Tibial artery (tissue), 4 donors: ENCODE measurements around the gene MARVELD3.
"Not testable (repeated sequence)": the region's sequence is repeated elsewhere in the genome, so short reads cannot be mapped to it uniquely, and the experiment has no call there.

Experiments
- DNase-seq, 2 donors: peaks; one replicate each; pipeline ENCODE4 v3.0.0-alpha.2; 2019
- H3K27ac ChIP-seq, 2 donors: fragments of 200-600 bp; sonication (generic) in 1 of 2; 1 replicate in 1 of 2; 2 replicates in 1 of 2; pipeline ENCODE4 v1.5.1; 2018 to 2019; ENCODE audit warnings: mild to moderate bottlenecking in 1 of 2
- H3K27me3 ChIP-seq, 2 donors: fragments of 200-600 bp; sonication (generic) in 1 of 2; one replicate each; pipeline versions ENCODE4 v1.5.1 to v1.6.0; 2016 to 2019
- H3K36me3 ChIP-seq, 3 donors: fragments of 200-600 bp; sonication (generic) in 2 of 3; one replicate each; pipeline ENCODE4 v1.5.1; 2016 to 2019; ENCODE audit warnings: mild to moderate bottlenecking in 2 of 3
- H3K4me1 ChIP-seq, 4 donors: fragments of 200-600 bp; sonication (generic) in 2 of 4; 1 replicate in 3 of 4; 2 replicates in 1 of 4; pipeline ENCODE4 v1.5.1; 2016 to 2019
- H3K4me3 ChIP-seq, 2 donors: fragments of 200-600 bp; sonication (generic) in 1 of 2; 1 replicate in 1 of 2; 2 replicates in 1 of 2; pipeline ENCODE4 v1.5.1; 2018 to 2019; ENCODE audit warnings: mild to moderate bottlenecking in 2 of 2
- H3K9me3 ChIP-seq, 3 donors: fragments of 200-600 bp; sonication (generic) in 1 of 3; one replicate each; pipeline ENCODE4 v1.5.1; 2016 to 2019
- intact Hi-C: fragments of 100-400 bp; cut with DNase I; formaldehyde crosslinking; loops from one replicate; pipeline ENCODE4 v1.15.0; 2023; ENCODE audit warnings: low total_unique reads
- TF ChIP-seq, protein P1 (sequence below), 2 experiments: fragments of 200-600 bp in 1 of 2; fragments of 450-650 bp in 1 of 2; IDR thresholded peaks; one replicate each; pipeline ENCODE4 v1.5.1; 2017 to 2019; ENCODE audit warnings: antibody characterized with exemption in 2 of 2, mild to moderate bottlenecking in 1 of 2, moderate library complexity in 1 of 2

The MARVELD3 gene

DNA sequence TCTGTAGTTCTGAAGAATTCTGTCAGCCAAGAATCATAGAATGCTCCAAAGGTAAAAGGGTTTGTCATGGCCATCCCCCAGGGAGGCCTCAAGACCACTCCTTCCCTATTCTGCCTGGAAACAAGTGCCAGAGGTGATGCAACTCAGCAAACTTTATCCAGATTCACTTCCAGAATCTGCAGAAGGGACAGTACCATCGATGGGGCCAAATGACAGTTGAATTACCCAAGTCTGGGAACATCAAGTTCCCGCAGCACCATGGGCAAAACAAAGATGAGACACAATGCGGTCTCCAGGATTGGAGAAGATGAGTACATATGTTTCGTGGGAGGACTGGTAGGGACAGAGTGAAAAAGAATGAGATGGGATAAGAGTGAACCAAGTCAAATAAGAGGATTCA lies 35.4 kb upstream of the MARVELD3 start:
- DNase-seq, result no peak
- H3K4me3 ChIP-seq, result no peak overlapping the region
- no peaks in the 10 kb centered on the region for H3K27me3 ChIP-seq
- no peaks in the 10 kb centered on the region for H3K9me3 ChIP-seq
- TF ChIP-seq, protein P1, sequence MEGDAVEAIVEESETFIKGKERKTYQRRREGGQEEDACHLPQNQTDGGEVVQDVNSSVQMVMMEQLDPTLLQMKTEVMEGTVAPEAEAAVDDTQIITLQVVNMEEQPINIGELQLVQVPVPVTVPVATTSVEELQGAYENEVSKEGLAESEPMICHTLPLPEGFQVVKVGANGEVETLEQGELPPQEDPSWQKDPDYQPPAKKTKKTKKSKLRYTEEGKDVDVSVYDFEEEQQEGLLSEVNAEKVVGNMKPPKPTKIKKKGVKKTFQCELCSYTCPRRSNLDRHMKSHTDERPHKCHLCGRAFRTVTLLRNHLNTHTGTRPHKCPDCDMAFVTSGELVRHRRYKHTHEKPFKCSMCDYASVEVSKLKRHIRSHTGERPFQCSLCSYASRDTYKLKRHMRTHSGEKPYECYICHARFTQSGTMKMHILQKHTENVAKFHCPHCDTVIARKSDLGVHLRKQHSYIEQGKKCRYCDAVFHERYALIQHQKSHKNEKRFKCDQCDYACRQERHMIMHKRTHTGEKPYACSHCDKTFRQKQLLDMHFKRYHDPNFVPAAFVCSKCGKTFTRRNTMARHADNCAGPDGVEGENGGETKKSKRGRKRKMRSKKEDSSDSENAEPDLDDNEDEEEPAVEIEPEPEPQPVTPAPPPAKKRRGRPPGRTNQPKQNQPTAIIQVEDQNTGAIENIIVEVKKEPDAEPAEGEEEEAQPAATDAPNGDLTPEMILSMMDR (IDR thresholded peaks at IDR 0.05), result no peak
- intact Hi-C loops, result no loop called here
- no peak overlapping the region for H3K27ac ChIP-seq
- H3K36me3 ChIP-seq, result no peaks in the 10 kb centered on the region
- H3K4me1 ChIP-seq, result no peaks in the 10 kb centered on the region

DNA sequence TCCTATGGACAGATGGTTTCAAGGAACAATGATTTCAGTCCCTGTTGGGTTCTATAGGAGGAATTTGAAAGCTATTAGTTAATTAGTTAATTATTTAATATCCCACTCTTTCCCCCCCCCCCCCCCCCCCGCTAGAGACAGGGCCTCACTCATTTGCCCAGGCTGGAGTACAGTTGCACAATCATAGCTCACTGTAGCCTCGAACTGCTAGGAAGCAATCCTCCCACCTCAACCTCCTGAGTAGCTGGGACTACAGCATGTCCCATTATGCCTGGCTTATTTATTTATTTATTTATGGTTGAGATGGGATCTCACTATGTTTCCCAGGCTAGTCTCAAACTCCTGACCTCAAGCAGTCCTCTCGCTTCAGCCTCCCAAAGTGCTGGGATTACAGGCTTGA lies 34.1 kb upstream of the MARVELD3 start:
- no peak for DNase-seq
- no peaks in the 10 kb centered on the region for H3K9me3 ChIP-seq
- no peak overlapping the region for H3K27ac ChIP-seq
- no peaks in the 10 kb centered on the region for H3K4me1 ChIP-seq
- intact Hi-C loops, result no loop called here
- no peaks in the 10 kb centered on the region for H3K36me3 ChIP-seq
- TF ChIP-seq, protein P1 (IDR thresholded peaks at IDR 0.05), result no peak
- H3K4me3 ChIP-seq, result no peak overlapping the region
- H3K27me3 ChIP-seq, result no peaks in the 10 kb centered on the region

DNA sequence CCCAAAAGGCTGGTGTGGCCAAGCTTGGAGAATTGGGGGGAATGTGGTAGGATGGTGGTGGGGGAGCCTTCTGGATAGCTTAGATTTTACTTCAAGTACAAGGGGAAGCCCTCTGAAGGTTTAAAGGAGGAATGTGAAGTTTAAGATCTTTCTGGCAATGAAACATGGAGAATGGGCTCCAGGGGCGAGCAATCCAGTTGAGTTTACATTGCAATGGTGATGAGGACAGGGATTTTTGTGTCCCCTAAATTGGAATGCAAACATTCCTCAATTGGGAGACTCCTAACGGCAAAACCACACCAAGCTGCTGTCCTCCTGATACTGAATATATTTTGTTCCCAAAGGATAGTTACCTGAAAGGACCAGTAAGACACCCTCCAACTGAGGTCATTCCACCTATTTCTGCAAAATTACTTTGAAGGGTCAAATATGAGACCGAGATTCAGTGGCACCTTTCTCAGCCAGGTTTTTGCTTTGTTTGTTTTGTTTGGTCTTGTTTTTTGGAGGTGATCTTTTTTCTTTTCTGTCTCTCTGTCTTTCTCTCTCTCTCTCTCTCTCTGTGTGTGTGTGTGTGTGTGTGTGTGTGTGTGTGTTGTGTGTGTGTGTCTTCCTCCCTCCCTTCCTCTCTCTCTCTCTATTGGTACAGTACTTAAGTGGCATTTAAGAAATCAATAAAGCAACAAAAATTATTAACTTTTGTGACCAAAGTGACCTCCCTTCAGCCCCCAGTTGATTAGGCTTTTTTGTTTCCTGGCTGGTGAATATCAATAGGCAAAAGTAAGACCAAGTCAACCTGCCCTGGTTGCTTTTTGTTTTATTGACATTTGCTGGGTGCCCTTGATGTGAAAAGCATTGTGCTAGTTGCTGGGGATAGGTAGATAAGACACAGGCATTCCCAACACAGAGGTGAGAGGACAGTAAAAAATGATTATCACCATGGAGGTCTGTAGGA lies 32.7 kb upstream of the MARVELD3 start:
- no peaks in the 10 kb centered on the region for H3K36me3 ChIP-seq
- H3K4me1 ChIP-seq, result no peaks in the 10 kb centered on the region
- H3K27ac ChIP-seq, result no peak overlapping the region
- TF ChIP-seq, protein P1 (IDR thresholded peaks at IDR 0.05), result no peak
- H3K9me3 ChIP-seq, result no peaks in the 10 kb centered on the region
- H3K27me3 ChIP-seq, result no peaks in the 10 kb centered on the region
- DNase-seq, result no peak
- intact Hi-C loops, result no loop called here
- no peak overlapping the region for H3K4me3 ChIP-seq

DNA sequence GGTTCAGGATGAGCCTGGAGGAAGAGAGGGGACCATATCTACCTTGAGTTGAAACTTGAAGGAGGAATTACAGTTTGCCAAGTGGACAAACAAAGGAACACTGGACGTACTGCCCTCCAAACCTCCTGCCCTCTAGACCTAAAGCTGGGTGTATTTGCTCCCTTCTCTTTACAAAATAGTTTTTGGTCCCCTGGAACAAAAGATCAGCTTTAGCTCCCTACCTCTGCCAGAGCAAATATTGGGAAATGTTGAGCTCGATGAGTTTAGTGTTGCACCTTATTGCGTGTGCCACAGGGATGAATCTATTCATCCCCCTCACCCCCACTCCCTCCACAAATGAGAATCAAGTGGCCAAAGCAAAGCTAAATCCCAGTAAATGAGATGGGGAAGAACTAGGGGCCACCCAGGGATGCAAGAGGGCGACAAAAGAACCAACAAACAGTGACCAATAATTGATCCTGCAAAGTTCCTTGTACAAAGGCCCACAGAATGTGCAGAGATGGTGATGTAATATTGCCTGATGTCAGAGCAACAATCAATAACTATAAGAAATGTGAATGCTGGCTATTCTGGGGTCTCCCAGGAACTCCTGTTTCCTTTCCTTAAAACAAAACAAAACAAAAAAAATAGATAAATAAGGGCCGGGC lies 31.9 kb upstream of the MARVELD3 start:
- TF ChIP-seq, protein P1 (IDR thresholded peaks at IDR 0.05), result no peak
- no peaks in the 10 kb centered on the region for H3K4me1 ChIP-seq
- no peaks in the 10 kb centered on the region for H3K36me3 ChIP-seq
- no peaks in the 10 kb centered on the region for H3K9me3 ChIP-seq
- intact Hi-C loops, result no loop called here
- no peak overlapping the region for H3K4me3 ChIP-seq
- no peak for DNase-seq
- H3K27ac ChIP-seq, result no peak overlapping the region
- no peaks in the 10 kb centered on the region for H3K27me3 ChIP-seq

DNA sequence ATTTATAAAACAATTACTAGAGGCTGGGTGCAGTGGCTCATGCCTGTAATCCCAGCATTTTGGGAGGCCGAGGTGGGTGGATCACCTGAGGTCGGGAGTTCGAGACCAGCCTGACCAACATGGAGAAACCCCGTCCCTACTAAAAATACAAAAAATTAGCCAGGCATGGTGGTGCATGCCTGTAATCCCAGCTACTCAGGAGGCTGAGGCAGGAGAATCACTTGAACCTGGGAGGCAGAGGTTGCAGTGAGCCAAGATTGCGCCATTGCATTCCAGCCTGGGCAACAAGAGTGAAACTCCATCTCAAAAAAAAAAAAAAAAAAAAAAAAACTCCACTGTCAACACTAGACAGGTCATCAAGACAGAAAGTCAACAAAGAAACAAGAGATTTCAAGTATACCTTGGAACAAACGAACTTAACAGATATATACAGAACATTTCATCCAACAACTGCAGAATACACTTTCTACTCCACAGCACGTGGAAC lies 30.6 kb upstream of the MARVELD3 start:
- H3K4me1 ChIP-seq, H3K27ac ChIP-seq, H3K4me3 ChIP-seq, intact Hi-C loops, H3K27me3 ChIP-seq, H3K9me3 ChIP-seq, DNase-seq, H3K36me3 ChIP-seq: not testable (repeated sequence)

DNA sequence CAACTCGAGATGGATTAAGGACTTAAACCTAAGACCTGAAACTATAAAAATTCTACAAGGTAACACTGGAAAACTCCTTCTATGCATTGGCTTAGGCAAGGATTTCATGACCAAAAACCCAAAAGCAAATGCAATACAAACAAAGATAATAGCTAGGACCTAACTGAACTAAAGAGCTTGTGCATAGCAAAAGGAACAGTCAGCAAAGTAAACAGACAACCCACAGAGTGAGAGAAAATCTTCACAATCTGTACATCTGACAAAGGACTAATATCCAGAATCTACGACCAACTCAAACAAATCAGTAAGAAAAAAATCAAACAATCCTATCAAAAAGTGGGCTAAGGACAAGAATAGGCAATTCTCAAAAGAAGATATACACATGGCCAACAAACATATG lies 27.6 kb upstream of the MARVELD3 start:
- H3K4me1 ChIP-seq, H3K9me3 ChIP-seq, DNase-seq, H3K4me3 ChIP-seq, H3K36me3 ChIP-seq, H3K27me3 ChIP-seq, H3K27ac ChIP-seq, intact Hi-C loops: not testable (repeated sequence)
